H1 (cell line): ENCODE results near the gene GOLGA2. TPM values are rescaled to one million over a fixed set of nuclear protein-coding genes. Genes with fewer than 3 reads are reported as not detected.

Source experiments
- CTCF ChIA-PET: fragments of 300-600 bp; sonication (Branson Sonifier 250); formaldehyde crosslinking; loops from one replicate; lab custom pipeline; 2021; ENCODE audit not compliant: partially characterized antibody; lab: Charles Lee
- POLR2A ChIA-PET: fragments of 300-600 bp; sonication (Branson Sonifier 250); formaldehyde crosslinking; loops from one replicate; lab custom pipeline; 2021; ENCODE audit warnings: inconsistent platforms; ENCODE audit not compliant: partially characterized antibody; lab: Charles Lee
- DNase-seq, 2 experiments: peaks; one replicate each; pipeline versions ENCODE4 v3.0.0 to v3.0.0-alpha.2; 2010 to 2022; ENCODE audit warnings: low spot score in 2 of 2, low read depth in 1 of 2, mixed read lengths in 1 of 2
- FAIRE-seq: peaks from 2 replicates; lab custom pipeline; 2011; peaks lifted over from hg19 to GRCh38; lab: Jason Lieb, UNC
- H2AFZ ChIP-seq: 2 replicates; pipeline ENCODE4 v1.8.1; 2012; ENCODE audit warnings: low read length, inconsistent platforms
- H2AK5ac ChIP-seq: 2 replicates; pipeline ENCODE4 v1.6.1; 2013; ENCODE audit warnings: low read depth, low read length
- H2BK120ac ChIP-seq: replicated peaks from 2 replicates; pipeline ENCODE3; 2013; ENCODE audit warnings: low read depth, low read length, inconsistent platforms
- H2BK12ac ChIP-seq: 2 replicates; pipeline ENCODE4 v1.6.1; 2013; ENCODE audit warnings: low read depth, low read length
- H2BK15ac ChIP-seq: 2 replicates; pipeline ENCODE4 v1.6.1; 2013; ENCODE audit warnings: low read length
- H2BK20ac ChIP-seq: 2 replicates; pipeline ENCODE4 v1.6.1; 2013; ENCODE audit warnings: low read length
- H2BK5ac ChIP-seq: 2 replicates; pipeline ENCODE4 v1.6.1; 2013; ENCODE audit warnings: low read depth, low read length
- H3K14ac ChIP-seq: 2 replicates; pipeline ENCODE4 v1.6.1; 2013; ENCODE audit warnings: inconsistent platforms; ENCODE audit not compliant: insufficient read length
- H3K18ac ChIP-seq: 2 replicates; pipeline ENCODE4 v1.6.1; 2013; ENCODE audit warnings: low read length; ENCODE audit errors: extremely low read depth
- H3K23ac ChIP-seq: 2 replicates; pipeline ENCODE4 v1.6.1; 2013; ENCODE audit warnings: inconsistent platforms; ENCODE audit not compliant: insufficient read length
- H3K23me2 ChIP-seq: 2 replicates; pipeline ENCODE4 v1.6.1; 2013; ENCODE audit warnings: low read depth, low read length
- H3K27ac ChIP-seq: 2 replicates; pipeline ENCODE4 v1.6.1; 2011; ENCODE audit warnings: low read depth, low read length, inconsistent platforms
- H3K27me3 ChIP-seq, 4 experiments: replicated peaks in 1 of 4; 1 replicate in 1 of 4; 2 replicates in 3 of 4; pipeline versions ENCODE4 v1.6.1 to v1.8.1; 2011 to 2013; ENCODE audit warnings: low read length in 3 of 4, mild to moderate bottlenecking in 3 of 4, inconsistent platforms in 2 of 4, mixed read lengths in 2 of 4, moderate library complexity in 1 of 4; ENCODE audit not compliant: control insufficient read depth in 3 of 4, insufficient read depth in 3 of 4; ENCODE audit errors: extremely low read depth in 1 of 4
- H3K36me3 ChIP-seq, 4 experiments: 2 replicates each; pipeline versions ENCODE4 v1.6.1 to v1.8.1; 2011 to 2013; ENCODE audit warnings: mild to moderate bottlenecking in 4 of 4, low read length in 3 of 4, moderate library complexity in 2 of 4, control low read depth in 1 of 4, inconsistent platforms in 1 of 4; ENCODE audit not compliant: insufficient read depth in 4 of 4, control insufficient read depth in 2 of 4
- H3K4ac ChIP-seq: replicated peaks from 2 replicates; pipeline ENCODE3; 2013; ENCODE audit warnings: low read length, low read depth, mixed read lengths, inconsistent platforms; ENCODE audit not compliant: insufficient read length
- H3K4me1 ChIP-seq, 4 experiments: replicated peaks in 1 of 4; 1 replicate in 1 of 4; 2 replicates in 3 of 4; pipeline versions ENCODE4 v1.6.1 to v1.8.1; 2011 to 2013; ENCODE audit warnings: low read length in 3 of 4, inconsistent platforms in 2 of 4, mixed read lengths in 1 of 4; ENCODE audit not compliant: insufficient read depth in 4 of 4, control insufficient read depth in 3 of 4
- H3K4me2 ChIP-seq, 2 experiments: 2 replicates each; pipeline versions ENCODE4 v1.6.1 to v1.8.1; 2011 to 2013; ENCODE audit warnings: low read depth in 2 of 2, low read length in 2 of 2, control low read depth in 1 of 2, inconsistent platforms in 1 of 2, mild to moderate bottlenecking in 1 of 2; ENCODE audit not compliant: insufficient read depth in 1 of 2
- H3K4me3 ChIP-seq, 4 experiments: fragments of 200-600, 300-600 bp in 1 of 4; sonication (generic), shearing (Covaris generic), sonication (Bioruptor Twin) in 1 of 4; 2 replicates each; pipeline versions ENCODE4 v1.5.1 to v1.8.1; 2011 to 2016; ENCODE audit warnings: low read length in 4 of 4, low read depth in 3 of 4, control low read depth in 2 of 4, inconsistent platforms in 2 of 4, mild to moderate bottlenecking in 2 of 4, mixed read lengths in 1 of 4, moderate library complexity in 1 of 4; ENCODE audit not compliant: insufficient read depth in 2 of 4; ENCODE audit errors: extremely low read depth in 1 of 4
- H3K56ac ChIP-seq: replicated peaks from 2 replicates; pipeline ENCODE3; 2013; ENCODE audit warnings: low read depth, mild to moderate bottlenecking, mixed read lengths, low read length, inconsistent platforms; ENCODE audit not compliant: insufficient read length
- H3K79me1 ChIP-seq: 2 replicates; pipeline ENCODE4 v1.6.1; 2013; ENCODE audit warnings: low read depth, low read length, control low read depth
- H3K79me2 ChIP-seq, 2 experiments: 2 replicates each; pipeline versions ENCODE4 v1.6.1 to v1.8.1; 2012 to 2013; ENCODE audit warnings: low read length in 2 of 2, mild to moderate bottlenecking in 2 of 2, inconsistent platforms in 1 of 2; ENCODE audit not compliant: insufficient read depth in 2 of 2, control insufficient read depth in 1 of 2
- H3K9ac ChIP-seq, 4 experiments: replicated peaks in 1 of 4; 1 replicate in 1 of 4; 2 replicates in 3 of 4; pipeline versions ENCODE4 v1.6.1 to v1.8.1; 2011 to 2013; ENCODE audit warnings: low read depth in 3 of 4, low read length in 3 of 4, control low read depth in 2 of 4, mild to moderate bottlenecking in 2 of 4, moderate library complexity in 2 of 4, inconsistent platforms in 1 of 4; ENCODE audit errors: extremely low read depth in 1 of 4
- H3K9me3 ChIP-seq, 2 experiments: 2 replicates each; pipeline versions ENCODE4 v1.6.1 to v1.8.1; 2012 to 2013; ENCODE audit warnings: mild to moderate bottlenecking in 2 of 2, moderate library complexity in 2 of 2, control low read depth in 1 of 2, inconsistent platforms in 1 of 2, low read depth in 1 of 2, low read length in 1 of 2, mixed read lengths in 1 of 2; ENCODE audit not compliant: insufficient read depth in 2 of 2
- H4K20me1 ChIP-seq, 2 experiments: replicated peaks in 1 of 2; 2 replicates each; pipeline versions ENCODE3 to v1.8.1; 2011 to 2013; ENCODE audit warnings: inconsistent platforms in 2 of 2, low read length in 2 of 2, mild to moderate bottlenecking in 1 of 2; ENCODE audit not compliant: insufficient read depth in 2 of 2, control insufficient read depth in 1 of 2
- H4K5ac ChIP-seq: 2 replicates; pipeline ENCODE4 v1.6.1; 2013; ENCODE audit warnings: low read length, low read depth, mixed read lengths, inconsistent platforms; ENCODE audit not compliant: insufficient read length
- H4K8ac ChIP-seq: 2 replicates; pipeline ENCODE4 v1.8.0; 2013; ENCODE audit warnings: mild to moderate bottlenecking, moderate library complexity, low read length, inconsistent platforms; ENCODE audit not compliant: insufficient read depth; ENCODE audit errors: extremely low read depth
- H4K91ac ChIP-seq: replicated peaks from 2 replicates; pipeline ENCODE3; 2013; ENCODE audit warnings: low read length, mixed read lengths, inconsistent platforms; ENCODE audit not compliant: insufficient read length
- ASH2L ChIP-seq: fragments of 200-600, 300-600 bp; sonication (generic); IDR thresholded peaks from one replicate; pipeline ENCODE4 v1.7.1; 2017; ENCODE audit warnings: low read length
- MAX ChIP-seq: IDR thresholded peaks from 2 replicates; pipeline ENCODE4 v1.6.1; 2012; ENCODE audit warnings: inconsistent platforms
- PHF8 ChIP-seq: fragments of 200-600 bp; sonication (generic); conservative IDR thresholded peaks from 2 replicates; pipeline ENCODE4 v1.7.1; 2012; ENCODE audit warnings: low read depth, mild to moderate bottlenecking, inconsistent platforms, low read length, moderate library complexity
- SIX5 ChIP-seq: IDR thresholded peaks from 2 replicates; pipeline ENCODE4 v1.6.1; 2011; ENCODE audit warnings: mild to moderate bottlenecking, low read depth, low read length
- WGBS, 2 experiments: shearing (Covaris generic) in 1 of 2; methylation state at CpG; one replicate each; pipeline versions ENCODE4 v1.1.6 to v1.1.7; 2013 to 2015; ENCODE audit warnings: low lambda C conversion rate in 2 of 2, mixed read lengths in 2 of 2, inconsistent platforms in 1 of 2, low coverage in 1 of 2, missing lambda C conversion rate in 1 of 2; ENCODE audit not compliant: insufficient replicate concordance in 2 of 2, insufficient coverage in 1 of 2, insufficient read length in 1 of 2; ENCODE audit errors: extremely low coverage in 1 of 2, missing lambda C conversion rate in 1 of 2; 5-methylcytosine and 5-hydroxymethylcytosine counted together
- polyA plus RNA-seq, 7 experiments: library from polyadenylated mRNA; depleted of rRNA in 3 of 7; stranded (reverse) in 5 of 7; unstranded in 2 of 7; fragments of >200 nt in 5 of 7; fragments of 200-250 nt in 2 of 7; gene quantifications; 1 replicate in 5 of 7; 2 replicates in 1 of 7; 4 replicates in 1 of 7; pipeline versions ENCODE4 v1.2.1 to v1.2.3, GENCODE V29; 2011 to 2013; ENCODE audit warnings: missing spikeins in 2 of 7, mixed read lengths in 2 of 7
- total RNA-seq: library from RNA; stranded (reverse); fragmentation: NEBNext Ultra II Directional; extraction: Animal tissue kit (Norgen Biotek cat#: 25700); gene quantifications from 2 replicates; pipeline ENCODE4 v1.2.1, GENCODE V29; 2021

GOLGA2 gene
- total and polyA plus RNA-seq, 2 of the 8 experiments (the other 6 are each of a cell fraction or from before 2014, with no cell fraction given), result 13.1 to 43.6 TPM

DNA sequence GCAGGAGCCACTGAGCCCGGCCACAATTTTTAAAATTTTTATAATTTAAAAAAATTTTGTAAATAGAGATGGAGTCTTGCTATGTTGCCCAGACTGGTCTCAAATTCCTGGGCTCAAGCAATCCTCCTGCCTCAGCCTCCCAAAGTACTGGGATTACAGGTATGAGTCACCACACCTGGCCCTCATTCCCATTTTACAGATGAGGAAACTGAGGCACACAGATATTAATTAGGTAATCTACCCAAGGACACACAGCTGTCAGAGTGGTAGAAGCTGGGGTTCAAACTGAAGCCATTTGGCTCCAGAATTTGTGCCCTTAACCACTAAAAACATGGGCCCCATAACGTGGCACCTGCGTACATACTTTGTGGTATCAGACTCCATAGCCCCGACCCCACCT, 38.9 kb upstream of the GOLGA2 start:
- Histone ChIP-seq H3K9ac (no peak overlapping the region), H4K91ac (no peak overlapping the region), H3K18ac (no peak overlapping the region), H2BK12ac (no peak overlapping the region), H3K4ac (no peak overlapping the region), H4K8ac (no peak overlapping the region), H3K27me3 (no peaks in the 10 kb centered on the region), H3K14ac (no peak overlapping the region), H3K4me2 (no peak overlapping the region), H3K9me3 (no peaks in the 10 kb centered on the region), H4K20me1 (peaks cover 0 to under 1% of the 10 kb centered on the region in 2 experiments), H3K23ac (no peak overlapping the region), H3K56ac (no peak overlapping the region), H2BK20ac (no peak overlapping the region), H3K79me1 (no peaks in the 10 kb centered on the region), H4K5ac (no peak overlapping the region), H2BK15ac (no peak overlapping the region), H2BK5ac (no peak overlapping the region), H2AK5ac (no peak overlapping the region), H3K36me3 (peaks cover 14 to 47% (median 39%) of the 10 kb centered on the region in 4 experiments), H2AFZ (no peak overlapping the region), H3K4me1 (no peaks in the 10 kb centered on the region), H2BK120ac (no peak overlapping the region), H3K79me2 (no peaks in the 10 kb centered on the region), H3K23me2 (no peaks in the 10 kb centered on the region)
- no peak for DNase-seq
- 96% methylated on average over 4 of the region's 4 CpGs; no CpG with 5 or more reads in 1 of the 2 experiments for WGBS, 2 experiments
- no peak for FAIRE-seq
- ChIA-PET POLR2A (interaction anchor here (0.8 to 1.9 kb wide), 6 partner anchors 8 to 151 kb away, joined by 3 to 5 read pairs (median 4); no protein-coding TSS in a partner anchor), CTCF (interaction anchor here (0.5 to 1.7 kb wide), 5 partner anchors 20 to 37 kb away, joined by 3 to 5 read pairs (median 3); partner anchors contain the start of gene SLC27A4)
- TF ChIP-seq MAX (no peak), PHF8 (no peak), SIX5 (no peak), ASH2L (no peak)
- TF ChIP-seq, all 59 proteins: peak for 0
- H3K4me3 ChIP-seq, result no peak overlapping the region
- H3K27ac ChIP-seq, result no peak overlapping the region
